Stimulated activated effector memory CD8-positive, alpha-beta T cell treated with anti-CD3 and anti-CD28 coated beads, Interleukin-12 subunit alpha, Interleukin-12 subunit beta, amount 100 ng/mL, for 72 hours (primary cell): ENCODE measurements around the gene STRA6.
A peak's percentile ranks its signal among the peaks of the same experiment; 100 is the strongest.

Experiments
- ATAC-seq: fragments of 150-1000 bp; cut with Tn5 transposase; 2 replicates; pipeline ENCODE4 v1.10.0; 2021
- DNase-seq, 2 donors: peaks; one replicate each; pipeline ENCODE4 v3.0.0; 2021 to 2022; ENCODE audit warnings: low spot score in 2 of 2
- H3K27ac Mint-ChIP-seq: one replicate; pipeline ENCODE4 v1.8.0; 2022; ENCODE audit warnings: mild to moderate bottlenecking, mixed read lengths
- H3K36me3 Mint-ChIP-seq: one replicate; pipeline ENCODE4 v1.8.0; 2022; ENCODE audit warnings: mild to moderate bottlenecking, mixed read lengths
- H3K4me1 Mint-ChIP-seq: one replicate; pipeline ENCODE4 v1.8.0; 2022; ENCODE audit warnings: mixed read lengths
- H3K4me3 Mint-ChIP-seq: one replicate; pipeline ENCODE4 v1.8.0; 2022; ENCODE audit warnings: mild to moderate bottlenecking, mixed read lengths
- H3K9me3 Mint-ChIP-seq: one replicate; pipeline ENCODE4 v1.8.0; 2022; ENCODE audit warnings: mixed read lengths

Gene STRA6

DNA sequence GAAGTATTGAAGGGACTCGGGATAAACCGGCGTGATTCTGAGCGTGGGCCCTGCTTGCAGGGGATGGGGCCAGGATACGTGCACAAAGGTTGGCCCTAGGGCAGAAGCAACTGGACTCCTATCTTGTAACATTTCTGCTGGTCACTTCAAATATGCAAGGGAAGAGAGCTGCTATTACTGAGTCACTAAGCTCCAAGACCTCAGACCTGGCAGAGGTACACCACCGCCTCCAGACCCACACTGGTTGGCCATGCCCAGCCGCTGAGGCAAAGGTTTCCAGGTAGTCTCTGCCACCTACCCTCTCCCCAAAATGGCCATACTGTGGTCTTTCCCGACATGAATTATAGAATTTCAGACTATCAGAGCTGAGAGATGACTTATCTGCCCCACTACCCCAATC is 13.4 kb upstream of the STRA6 start:
- DNase-seq (no peak), ATAC-seq (no peak)
- no peak overlapping the region for H3K27ac Mint-ChIP-seq
- no peaks in the 10 kb centered on the region for H3K36me3 Mint-ChIP-seq
- H3K9me3 Mint-ChIP-seq: no peaks in the 10 kb centered on the region
- H3K4me3 Mint-ChIP-seq: no peak overlapping the region
- no peaks in the 10 kb centered on the region for H3K4me1 Mint-ChIP-seq

DNA sequence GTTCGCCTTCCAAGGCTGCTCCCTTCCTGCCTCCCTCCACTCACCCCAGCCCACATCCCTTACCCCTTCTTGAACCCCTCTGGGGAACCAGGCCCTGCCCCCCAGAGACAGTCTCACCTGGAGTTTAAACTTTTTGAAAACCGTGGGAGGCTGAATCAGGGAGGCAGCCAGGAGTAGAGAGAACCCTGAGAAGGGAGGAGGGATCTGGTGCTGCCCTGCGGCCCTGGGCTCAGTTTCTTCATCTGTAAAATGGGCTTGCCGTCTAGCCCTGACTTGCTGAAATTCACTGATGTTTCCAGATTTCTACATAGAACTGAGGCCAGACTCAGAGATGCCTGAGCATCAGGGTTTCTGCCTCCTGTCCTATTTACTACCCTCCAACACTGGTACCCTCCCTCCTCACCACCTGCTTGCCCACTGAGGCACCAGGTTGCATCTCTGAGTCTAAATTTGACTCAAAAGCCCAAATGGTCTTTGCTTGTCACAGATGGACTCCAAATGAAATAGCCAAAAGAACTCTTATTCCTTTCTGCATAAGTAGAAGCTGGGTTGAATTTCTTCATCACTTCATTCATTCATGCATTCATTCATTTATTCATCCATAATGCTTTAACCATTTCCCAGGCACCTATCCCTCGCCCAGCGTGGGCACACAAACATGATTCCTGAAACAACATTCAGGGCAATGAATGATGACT is 11.9 kb upstream of the STRA6 start:
- no peak overlapping the region for H3K4me3 Mint-ChIP-seq
- H3K9me3 Mint-ChIP-seq: no peaks in the 10 kb centered on the region
- no peak for ATAC-seq
- no peaks in the 10 kb centered on the region for H3K4me1 Mint-ChIP-seq
- H3K27ac Mint-ChIP-seq: no peak overlapping the region
- no peak for DNase-seq
- no peaks in the 10 kb centered on the region for H3K36me3 Mint-ChIP-seq

DNA sequence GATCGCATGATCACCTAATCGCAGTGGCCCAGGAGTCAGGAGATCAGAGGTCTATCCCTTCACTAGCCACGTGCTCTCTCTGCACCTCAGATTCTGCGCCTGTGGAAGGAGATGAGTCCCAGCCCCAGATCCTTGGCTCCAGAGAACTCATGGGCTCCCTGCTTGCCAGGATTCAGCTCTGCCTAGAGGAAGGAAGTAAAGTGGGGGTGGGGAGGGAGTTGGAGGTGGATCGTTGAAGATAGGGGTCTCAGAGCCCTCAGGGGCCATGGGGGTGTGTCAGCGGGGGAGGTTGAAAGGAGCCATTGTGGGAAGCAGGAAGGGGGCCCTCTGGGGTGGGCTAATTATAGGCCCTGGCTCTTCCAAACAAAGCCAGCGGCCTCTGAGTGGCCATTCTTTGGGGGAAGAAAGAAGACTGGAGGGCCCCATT is 11.3 kb upstream of the STRA6 start:
- ATAC-seq (no peak), DNase-seq (no peak)
- no peak overlapping the region for H3K4me3 Mint-ChIP-seq
- no peaks in the 10 kb centered on the region for H3K36me3 Mint-ChIP-seq
- H3K27ac Mint-ChIP-seq: no peak overlapping the region
- no peaks in the 10 kb centered on the region for H3K4me1 Mint-ChIP-seq
- no peaks in the 10 kb centered on the region for H3K9me3 Mint-ChIP-seq

DNA sequence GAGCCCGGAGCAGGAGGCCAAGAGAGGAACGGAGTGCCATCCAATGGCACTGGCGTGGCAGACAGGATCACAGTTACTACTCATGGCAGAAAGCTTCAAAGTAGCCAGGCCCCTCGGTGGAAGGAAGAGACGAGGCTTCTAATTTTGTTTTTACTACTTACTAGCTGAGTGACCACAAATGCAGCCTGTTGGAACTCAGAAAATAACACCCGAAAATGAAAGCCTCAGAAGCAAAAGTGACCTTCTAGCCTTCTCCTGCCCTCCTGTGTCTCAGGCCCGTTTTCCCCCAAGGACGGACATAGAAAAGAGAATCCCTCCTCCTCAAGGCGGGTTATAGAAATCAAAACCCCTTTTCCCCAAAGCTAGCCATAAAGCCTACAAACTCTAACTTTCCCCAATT is 9.9 kb upstream of the STRA6 start:
- H3K4me1 Mint-ChIP-seq: no peaks in the 10 kb centered on the region

DNA sequence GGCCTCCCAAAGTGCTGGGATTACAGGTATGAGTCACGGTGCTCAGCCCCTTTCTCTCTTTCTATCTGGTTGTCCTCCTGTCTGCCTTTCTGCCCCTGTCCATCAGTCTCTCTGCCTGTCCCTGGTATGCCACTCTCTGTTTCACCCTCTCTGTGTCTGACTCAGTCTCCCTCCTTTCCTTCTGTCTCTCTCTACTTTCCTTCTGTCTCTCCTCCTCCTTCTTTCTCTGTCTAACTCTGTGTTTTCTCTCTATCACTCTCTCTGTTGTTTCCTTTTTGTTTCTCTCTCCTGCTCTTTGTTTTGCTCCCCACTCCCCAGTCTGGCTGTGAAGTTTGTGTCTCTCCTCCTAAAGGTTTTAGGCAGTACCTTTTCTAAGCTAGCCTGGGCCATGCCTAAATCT is 9.1 kb upstream of the STRA6 start:
- DNase-seq: no peak
- no peaks in the 10 kb centered on the region for H3K4me1 Mint-ChIP-seq
- H3K9me3 Mint-ChIP-seq: no peaks in the 10 kb centered on the region
- H3K36me3 Mint-ChIP-seq: no peaks in the 10 kb centered on the region
- H3K4me3 Mint-ChIP-seq: no peak overlapping the region
- no peak for ATAC-seq
- H3K27ac Mint-ChIP-seq: no peak overlapping the region

More for the DNA sequence above, 9.9 kb upstream of the STRA6 start:
- Mint-ChIP-seq H3K9me3 (no peaks in the 10 kb centered on the region), H3K27ac (no peak overlapping the region), H3K36me3 (no peaks in the 10 kb centered on the region), H3K4me3 (no peak overlapping the region)
- DNase-seq (no peak), ATAC-seq (no peak)

DNA sequence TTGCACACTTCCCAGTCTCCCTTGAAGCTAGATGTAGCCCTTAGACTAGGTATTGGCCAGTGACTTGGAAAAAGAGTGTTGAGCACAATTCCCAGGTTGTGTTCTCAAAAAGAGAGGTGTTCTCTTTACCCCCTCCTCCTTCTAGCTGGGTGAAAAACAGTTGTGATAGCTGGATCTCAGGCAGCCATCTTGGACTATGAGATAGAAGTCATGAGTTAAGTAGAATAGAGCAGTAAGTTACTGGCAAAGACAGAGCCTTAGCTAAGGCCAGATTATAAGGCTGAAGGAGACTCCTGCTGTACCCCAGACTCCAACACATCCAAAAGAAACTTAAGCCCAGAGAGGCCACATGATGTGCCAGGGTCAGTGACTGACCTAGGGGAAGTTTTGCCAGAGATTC is 8.1 kb upstream of the STRA6 start:
- DNase-seq (no peak), ATAC-seq (no peak)
- Mint-ChIP-seq H3K4me1 (no peaks in the 10 kb centered on the region), H3K9me3 (no peaks in the 10 kb centered on the region), H3K27ac (no peak overlapping the region), H3K4me3 (no peak overlapping the region), H3K36me3 (no peaks in the 10 kb centered on the region)

DNA sequence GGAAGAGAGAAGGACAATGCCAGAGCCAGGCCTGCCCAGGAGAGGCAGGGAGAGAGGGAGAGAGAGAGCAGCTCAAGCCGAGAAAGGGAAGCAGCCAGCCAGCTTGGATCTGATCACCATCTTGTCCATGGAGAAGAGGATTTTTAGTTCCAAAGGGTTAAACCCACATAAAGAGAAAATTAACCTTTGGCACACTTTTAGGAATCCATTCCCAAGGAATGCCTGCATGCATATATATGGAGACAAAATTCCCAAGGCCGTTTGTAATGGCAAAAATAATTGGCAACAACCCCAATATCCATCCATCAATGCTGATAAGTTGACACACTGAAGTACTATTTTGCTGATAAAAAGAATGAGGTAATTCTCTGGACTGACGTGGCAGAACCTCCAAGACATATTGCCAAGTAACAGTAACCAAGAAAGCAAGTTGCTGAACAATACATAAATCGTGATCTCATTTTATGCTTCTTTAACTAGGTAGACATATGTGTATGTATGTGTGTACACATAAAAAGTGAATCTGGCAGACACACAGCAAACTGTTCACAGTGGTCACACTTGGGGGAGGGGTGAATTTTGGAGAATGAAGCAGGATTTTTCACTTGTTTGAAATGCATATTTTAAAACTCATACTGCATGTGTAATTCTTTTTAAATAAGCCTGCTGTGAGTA is 7.5 kb upstream of the STRA6 start:
- no peaks in the 10 kb centered on the region for H3K9me3 Mint-ChIP-seq
- peaks cover 1% of the 10 kb centered on the region for H3K4me1 Mint-ChIP-seq
- ATAC-seq (no peak), DNase-seq (no peak)
- H3K36me3 Mint-ChIP-seq: no peaks in the 10 kb centered on the region
- no peak overlapping the region for H3K27ac Mint-ChIP-seq
- no peak overlapping the region for H3K4me3 Mint-ChIP-seq

DNA sequence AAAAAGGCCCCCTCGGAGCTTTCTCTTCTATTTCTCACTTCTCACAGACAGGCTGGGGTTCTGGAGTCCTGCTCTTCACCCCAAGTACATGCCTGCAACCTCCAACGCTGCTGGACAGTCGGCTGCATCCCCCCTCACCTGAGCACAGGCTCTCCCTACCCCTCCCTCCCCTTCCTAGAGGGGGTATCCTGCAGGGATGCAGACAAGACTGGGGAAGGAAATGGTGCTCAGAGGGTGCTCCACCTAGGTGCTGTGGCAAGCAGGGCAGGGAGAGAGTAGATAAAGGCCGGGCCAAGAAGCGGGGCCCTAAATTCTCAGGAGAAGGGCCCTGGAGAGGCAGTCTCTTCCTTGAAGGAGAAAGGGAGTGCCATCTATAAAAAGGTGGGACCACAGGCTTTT is 7.0 kb upstream of the STRA6 start:
- ATAC-seq (no peak), DNase-seq (no peak)
- no peaks in the 10 kb centered on the region for H3K9me3 Mint-ChIP-seq
- H3K36me3 Mint-ChIP-seq: no peaks in the 10 kb centered on the region
- peaks cover 6% of the 10 kb centered on the region for H3K4me1 Mint-ChIP-seq
- H3K4me3 Mint-ChIP-seq: no peak overlapping the region
- H3K27ac Mint-ChIP-seq: no peak overlapping the region

DNA sequence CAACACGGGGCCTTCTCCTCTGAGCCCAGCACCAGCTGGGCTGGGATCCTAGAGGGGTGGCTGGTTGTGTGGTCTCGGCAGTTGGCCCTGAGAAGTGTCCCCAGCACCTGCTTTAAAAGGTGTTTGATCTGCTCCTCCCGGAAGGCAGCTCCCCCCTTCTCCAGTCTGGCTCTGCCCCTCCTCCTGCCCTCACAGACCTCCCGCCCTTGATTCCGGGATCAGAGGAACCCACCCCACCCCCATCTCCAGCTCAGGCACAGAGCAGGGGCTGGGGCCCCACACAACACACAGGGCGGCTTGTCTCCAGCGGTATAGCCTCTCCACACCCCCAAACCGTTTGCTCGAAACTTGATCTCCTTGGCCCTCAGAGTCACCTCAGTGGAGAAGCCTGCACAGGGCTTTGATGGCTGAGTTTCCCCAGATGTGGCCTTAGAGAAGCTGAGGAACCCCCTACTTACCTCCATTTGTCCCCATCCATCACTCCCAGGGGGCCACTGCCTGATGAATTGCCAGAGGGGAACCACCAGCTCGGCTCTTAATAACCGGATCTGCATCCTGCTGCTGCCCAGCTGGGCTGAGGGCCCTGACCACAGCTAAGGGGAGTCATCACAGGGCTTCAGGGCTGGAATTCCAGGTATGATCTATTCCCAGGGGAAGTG is 6.4 kb upstream of the STRA6 start:
- ATAC-seq: no peak
- Mint-ChIP-seq H3K9me3 (no peaks in the 10 kb centered on the region), H3K27ac (no peak overlapping the region), H3K4me1 (peaks cover 6% of the 10 kb centered on the region), H3K4me3 (no peak overlapping the region), H3K36me3 (no peaks in the 10 kb centered on the region)
- DNase-seq: no peak

DNA sequence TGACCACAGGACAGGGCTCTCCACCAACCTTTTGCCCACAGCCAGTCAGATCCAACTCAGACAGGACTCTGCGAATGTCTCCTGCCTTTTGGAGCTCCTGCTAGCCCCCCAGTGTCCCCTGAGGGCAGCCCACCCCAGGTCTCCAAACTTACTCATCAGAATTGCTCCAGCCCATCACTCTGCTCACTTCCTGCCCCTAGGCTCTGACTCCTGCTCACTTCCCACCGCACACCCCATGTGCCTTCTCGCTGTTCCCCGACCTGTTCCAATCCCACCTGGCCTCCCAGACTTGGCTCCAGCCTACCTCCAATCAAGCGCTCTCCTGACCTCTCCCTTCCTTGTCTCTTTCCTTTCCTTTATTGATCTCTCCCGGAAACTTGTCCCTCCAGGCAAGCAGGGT is 5.9 kb upstream of the STRA6 start:
- no peaks in the 10 kb centered on the region for H3K36me3 Mint-ChIP-seq
- DNase-seq: no peak
- H3K9me3 Mint-ChIP-seq: no peaks in the 10 kb centered on the region
- H3K4me3 Mint-ChIP-seq: no peak overlapping the region
- peaks cover 6% of the 10 kb centered on the region for H3K4me1 Mint-ChIP-seq
- H3K27ac Mint-ChIP-seq: no peak overlapping the region
- ATAC-seq: no peak

DNA sequence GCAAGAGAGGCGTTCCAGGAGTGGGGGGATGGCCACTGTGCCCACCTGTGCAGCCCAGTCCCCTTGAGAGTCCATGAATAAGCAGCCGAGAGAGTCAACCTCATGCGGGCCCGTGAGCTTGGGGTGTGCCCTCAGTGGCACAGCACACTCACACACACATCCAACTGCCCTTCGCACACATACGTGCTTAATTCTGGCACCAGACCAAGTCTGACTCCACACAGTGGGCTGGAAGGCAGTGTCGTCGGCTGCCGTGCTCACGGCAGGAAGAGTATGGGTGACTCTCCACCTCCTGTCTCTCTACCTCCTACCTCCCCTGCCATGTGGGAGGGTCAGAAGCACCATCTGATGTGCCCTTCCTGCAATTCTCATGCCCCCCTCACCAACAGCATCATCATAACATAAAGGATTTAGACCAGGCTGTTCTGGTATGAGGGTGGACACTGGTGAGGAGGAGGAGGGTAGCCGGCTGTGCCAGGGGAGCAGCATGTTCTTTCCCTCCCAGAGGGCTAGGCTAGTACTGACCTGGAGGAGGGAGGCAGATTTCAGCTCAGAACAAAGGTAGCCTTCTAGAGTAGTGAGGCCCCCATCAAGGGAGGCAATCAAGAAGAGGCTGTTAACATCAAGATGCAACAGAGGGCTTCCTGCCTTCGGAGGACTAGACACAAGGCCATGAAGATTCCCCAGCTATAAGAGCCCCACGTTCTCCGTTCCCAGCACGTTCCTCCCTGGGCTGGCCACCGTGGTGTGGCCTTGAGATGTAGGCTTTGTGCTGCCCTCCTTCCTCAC is 5.3 kb upstream of the STRA6 start:
- DNase-seq: no peak
- H3K4me3 Mint-ChIP-seq: no peak overlapping the region
- H3K27ac Mint-ChIP-seq: no peak overlapping the region
- peaks cover 6% of the 10 kb centered on the region for H3K4me1 Mint-ChIP-seq
- H3K9me3 Mint-ChIP-seq: no peaks in the 10 kb centered on the region
- no peak for ATAC-seq
- H3K36me3 Mint-ChIP-seq: no peaks in the 10 kb centered on the region

DNA sequence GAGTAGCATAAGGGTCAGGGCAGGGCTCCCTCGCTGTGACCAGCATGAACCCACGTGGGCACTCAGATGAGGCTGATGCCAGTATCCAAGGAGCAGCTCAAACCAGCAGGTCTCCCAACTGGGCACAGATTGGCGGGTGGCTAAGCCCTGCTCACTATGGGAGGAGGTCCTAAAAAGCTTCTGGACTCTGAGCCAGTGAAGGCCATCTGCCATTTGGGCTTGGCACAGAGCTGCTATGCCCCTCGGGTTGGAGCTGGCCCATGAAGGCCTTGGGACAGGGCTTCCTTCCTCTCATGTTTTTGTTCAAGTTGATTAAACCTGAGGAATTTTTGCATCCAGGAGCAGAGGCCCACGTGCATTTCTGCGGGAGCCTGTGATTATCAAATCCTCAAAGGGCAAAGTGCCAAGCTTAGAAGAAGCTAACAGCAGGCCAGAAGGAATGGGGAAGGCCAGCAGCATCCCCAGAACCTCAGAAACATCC is 4.3 kb upstream of the STRA6 start:
- no peaks in the 10 kb centered on the region for H3K9me3 Mint-ChIP-seq
- DNase-seq: no peak
- H3K36me3 Mint-ChIP-seq: no peaks in the 10 kb centered on the region
- no peak overlapping the region for H3K4me3 Mint-ChIP-seq
- H3K4me1 Mint-ChIP-seq: peaks cover 6% of the 10 kb centered on the region
- no peak overlapping the region for H3K27ac Mint-ChIP-seq
- ATAC-seq: peak; percentile 9

DNA sequence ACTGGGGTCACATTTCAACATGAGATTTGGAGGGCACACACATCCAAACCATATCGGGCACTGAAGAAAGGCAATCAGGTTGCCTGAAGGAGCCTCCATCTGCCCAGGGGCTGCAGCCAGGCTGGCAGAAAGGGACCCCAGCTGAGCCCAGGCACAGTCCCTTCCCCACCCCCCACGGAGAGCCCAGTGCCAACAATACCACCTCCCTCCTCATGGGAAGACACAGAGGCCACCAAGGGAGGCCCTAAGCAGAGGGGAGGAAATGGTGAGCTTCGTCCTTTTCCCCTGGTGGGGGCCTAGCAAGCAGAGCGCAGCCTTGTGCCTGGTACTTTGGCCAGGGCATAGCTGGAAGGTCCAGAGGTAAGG is 3.0 kb upstream of the STRA6 start:
- no peak for DNase-seq
- Mint-ChIP-seq H3K9me3 (no peaks in the 10 kb centered on the region), H3K27ac (no peak overlapping the region), H3K4me1 (peaks cover 6% of the 10 kb centered on the region), H3K36me3 (no peaks in the 10 kb centered on the region), H3K4me3 (no peak overlapping the region)
- no peak for ATAC-seq

DNA sequence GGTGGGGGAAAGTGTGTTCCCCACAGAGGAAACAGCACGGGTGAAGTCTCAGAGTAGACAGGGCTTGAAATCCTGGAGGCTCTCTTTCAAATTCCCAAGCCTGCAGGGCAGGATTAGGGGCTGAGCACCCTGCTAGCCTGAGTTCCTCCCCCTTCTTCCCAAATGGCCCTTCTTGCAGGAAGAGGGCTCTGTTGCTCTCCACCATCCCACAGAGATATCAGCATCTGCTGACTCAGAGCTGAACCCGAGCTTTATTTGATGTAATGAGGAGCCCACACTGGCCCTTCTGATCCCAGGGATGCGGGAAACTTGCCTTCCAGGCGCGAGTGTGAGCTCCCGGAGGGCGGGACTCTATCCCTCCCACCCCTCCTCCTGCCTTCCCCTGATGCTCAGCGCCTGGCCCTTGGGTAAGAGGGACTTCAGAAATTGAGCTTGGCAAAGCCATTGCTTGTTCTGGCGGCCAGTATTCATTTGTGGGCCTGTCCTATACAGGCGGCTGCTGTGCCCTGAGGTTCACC is 1.4 kb upstream of the STRA6 start:
- no peaks in the 10 kb centered on the region for H3K36me3 Mint-ChIP-seq

DNA sequence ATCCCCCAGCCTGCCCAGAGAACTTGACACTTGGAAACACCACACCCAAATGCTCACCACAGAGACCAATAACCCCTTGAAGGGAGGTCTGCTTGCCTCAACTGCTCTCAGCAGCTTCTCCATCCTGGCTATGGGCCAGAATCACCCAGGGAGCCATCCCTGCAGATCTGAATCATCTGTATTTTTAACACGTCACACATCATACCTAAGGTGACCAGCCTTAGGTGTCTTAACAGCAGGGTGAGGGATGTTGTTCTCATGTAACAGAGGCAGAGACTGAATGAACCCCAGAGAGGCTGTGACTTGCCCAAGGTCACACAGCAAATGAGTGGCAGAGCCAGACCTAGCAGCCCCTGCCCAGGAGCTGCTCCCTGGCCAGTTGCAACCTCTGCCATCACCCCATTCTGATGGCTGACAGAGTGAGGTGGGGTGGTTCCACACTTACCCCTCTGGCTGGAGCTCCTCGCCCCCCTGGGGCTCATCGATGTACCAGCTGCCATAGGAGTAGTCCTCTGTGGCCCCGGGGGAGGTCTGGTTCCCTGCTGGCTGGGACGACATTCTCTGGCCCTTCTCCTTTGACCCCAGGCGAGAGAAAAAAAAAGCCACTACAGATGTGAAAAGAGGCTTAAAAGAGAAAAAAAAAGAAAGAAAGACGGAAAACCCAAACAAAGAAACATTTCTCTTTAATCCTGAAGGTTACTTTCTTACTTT is 722 bp downstream of the STRA6 start:
- no peak overlapping the region for H3K4me3 Mint-ChIP-seq
- ATAC-seq: no peak
- peaks cover 6% of the 10 kb centered on the region for H3K4me1 Mint-ChIP-seq
- DNase-seq: no peak
- no peaks in the 10 kb centered on the region for H3K9me3 Mint-ChIP-seq
- no peaks in the 10 kb centered on the region for H3K36me3 Mint-ChIP-seq
- H3K27ac Mint-ChIP-seq: no peak overlapping the region

More for the DNA sequence above, 1.4 kb upstream of the STRA6 start:
- Mint-ChIP-seq H3K9me3 (no peaks in the 10 kb centered on the region), H3K27ac (no peak overlapping the region), H3K4me3 (no peak overlapping the region), H3K4me1 (peaks cover 6% of the 10 kb centered on the region)
- DNase-seq (no peak), ATAC-seq (no peak)
